NOMO-1 treated with DMSO at 0.1 percent for 48 hours (cell line): ENCODE measurements around the gene MRS2.

Source experiments
- DNase-seq: peaks from one replicate; lab custom pipeline; 2025; ENCODE audit not compliant: unreplicated experiment; lab: John Stamatoyannopoulos, UW

Gene MRS2

DNA sequence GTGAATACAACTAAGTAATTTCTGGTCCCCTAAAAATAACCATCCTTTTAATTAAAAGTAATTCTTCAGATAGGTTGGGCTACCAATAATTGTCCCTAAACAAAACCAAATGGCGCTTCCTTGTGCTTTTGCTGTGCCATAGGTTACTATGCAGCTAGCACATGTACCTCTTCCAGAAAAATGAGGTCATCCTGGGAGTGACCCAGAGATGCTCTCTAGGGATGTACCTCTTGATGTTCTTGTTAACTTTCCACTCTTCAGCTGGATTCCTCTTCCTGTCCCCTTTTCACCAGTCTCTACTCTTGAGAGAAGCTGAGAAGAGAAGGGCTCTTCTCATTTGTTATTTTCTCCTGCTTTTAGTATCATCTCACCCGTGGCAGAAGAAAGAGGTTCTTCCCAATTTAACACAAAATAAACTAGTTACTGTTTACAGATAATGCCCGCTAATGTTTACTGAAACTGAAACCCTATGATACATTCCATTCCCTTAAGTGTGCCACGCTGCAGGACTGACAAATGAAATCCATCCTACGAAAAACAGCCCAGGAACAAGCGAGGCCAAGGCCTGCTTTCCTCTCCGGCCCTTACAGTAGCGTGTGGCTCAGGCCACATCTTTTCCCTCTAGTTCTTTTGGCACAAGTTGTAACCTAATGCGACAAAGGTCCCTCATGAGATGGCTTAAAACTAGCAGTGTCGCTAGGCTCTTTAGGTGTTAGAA is 24.2 kb downstream of the MRS2 start:
- no peak for DNase-seq

DNA sequence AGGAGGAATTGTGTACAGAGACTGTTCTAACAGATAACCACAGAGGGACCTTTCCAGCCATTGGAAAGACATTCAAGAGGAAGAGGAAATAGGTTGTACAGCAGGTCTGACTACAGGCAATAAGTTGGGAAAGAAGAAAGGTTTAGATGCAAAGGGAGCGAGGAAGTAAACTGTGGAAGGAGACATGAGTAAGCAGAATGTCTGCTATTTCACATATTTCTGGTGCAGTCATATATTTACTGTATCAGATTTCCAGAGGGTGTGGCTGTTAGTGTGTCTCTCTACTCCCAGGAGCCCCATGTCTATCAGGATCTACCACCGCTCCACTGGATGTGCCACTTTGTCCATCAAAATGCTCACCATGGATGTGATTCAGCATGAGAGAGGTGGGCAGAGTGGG is 25.9 kb downstream of the MRS2 start:
- no peak for DNase-seq

GRCh38 chr6:24429146-24429545 is 26.4 kb downstream of the MRS2 start:
- no peak for DNase-seq

DNA sequence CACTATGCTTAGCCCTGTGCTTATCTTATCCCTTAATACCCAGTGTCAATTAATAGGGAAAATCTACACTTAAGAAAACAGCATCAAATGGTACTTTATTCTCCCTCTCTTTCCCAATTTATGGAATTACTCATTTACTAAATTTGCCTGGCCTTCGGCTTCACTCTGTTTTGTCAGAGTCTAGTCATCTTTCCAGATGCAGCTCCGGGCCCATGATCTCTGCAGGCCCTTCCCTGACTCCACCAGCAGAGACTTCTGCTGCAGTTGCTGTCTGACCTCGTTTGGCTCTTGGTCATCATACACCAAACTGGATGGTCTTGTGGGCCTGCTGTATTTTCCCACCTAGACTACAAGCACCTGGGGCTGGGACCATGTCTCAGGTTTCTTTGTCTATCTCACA is 27.4 kb downstream of the MRS2 start:
- DNase-seq: no peak

- peak; percentile 38 for DNase-seq
Observed at GRCh38 chr6:24431045-24431451, 28.3 kb downstream of the MRS2 start.

DNA sequence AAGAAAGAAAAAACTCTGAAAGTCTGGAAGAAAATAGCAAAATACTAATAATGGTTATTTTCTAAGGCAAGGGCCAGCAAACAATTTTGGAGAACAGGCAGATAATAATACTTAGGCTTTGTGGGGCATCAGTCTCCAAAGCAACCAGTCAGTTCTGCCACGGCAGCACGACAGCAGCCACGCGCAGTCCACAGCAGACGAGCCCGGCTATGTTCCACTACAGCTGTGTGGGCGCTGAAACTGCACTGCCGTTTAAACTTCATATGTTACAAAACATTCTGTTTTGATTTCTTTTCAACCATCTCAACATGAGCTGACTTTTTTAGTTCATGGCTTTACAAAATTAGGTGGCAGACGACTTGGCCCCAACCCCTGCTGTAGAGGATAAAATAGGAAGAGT is 29.9 kb downstream of the MRS2 start:
- DNase-seq: no peak

DNA sequence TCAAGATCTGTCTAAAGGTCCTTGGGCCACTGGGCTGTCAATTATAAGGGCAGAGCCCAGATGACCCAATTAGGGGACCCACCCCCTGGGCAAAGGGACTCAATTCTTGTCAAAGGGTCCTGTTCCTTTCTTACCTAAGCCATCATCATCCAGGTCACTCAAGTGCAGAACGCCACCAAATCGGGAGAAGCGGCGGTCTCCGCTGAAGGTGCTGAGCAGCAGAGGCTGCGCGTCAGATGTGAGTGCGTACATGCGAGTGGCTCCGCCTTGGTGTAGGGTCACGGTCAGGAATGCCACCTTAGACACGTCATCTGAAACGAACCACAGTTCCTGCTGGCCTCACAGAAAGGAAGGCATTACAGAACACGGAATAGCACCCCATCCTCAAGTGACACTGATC is 34.2 kb downstream of the MRS2 start:
- DNase-seq: no peak

DNA sequence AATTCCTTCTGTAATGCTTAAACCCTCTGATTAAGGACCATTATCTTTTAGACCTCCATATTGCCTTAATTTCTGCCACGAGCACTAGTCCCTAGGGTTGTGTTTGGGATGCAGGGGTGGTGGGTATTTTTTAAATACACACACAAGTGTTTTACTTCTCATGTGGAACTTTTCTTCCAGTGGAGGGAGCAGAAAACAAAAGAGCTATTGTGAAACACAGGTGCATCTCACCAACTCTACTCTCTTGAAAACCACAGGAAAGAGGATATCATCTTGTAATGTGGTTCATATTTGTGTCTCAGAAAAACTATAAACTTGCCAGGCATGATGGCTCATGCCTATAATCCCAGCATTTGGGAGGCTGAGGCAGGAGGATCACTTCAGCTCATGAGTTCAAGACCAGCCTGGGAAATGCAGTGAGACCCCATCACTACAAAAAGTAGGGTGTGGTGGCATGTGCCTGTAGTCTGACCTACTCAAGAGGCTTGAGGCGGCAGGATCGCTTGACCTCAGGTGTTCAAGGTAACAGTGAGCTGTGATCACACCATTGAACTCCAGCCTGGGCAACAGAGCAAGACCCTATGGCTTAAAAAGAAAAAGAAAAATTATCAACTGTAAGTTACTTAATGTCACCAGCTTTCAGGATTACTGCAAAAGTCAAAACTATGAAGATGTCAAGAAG is 37.3 kb downstream of the MRS2 start:
- DNase-seq: no peak

DNA sequence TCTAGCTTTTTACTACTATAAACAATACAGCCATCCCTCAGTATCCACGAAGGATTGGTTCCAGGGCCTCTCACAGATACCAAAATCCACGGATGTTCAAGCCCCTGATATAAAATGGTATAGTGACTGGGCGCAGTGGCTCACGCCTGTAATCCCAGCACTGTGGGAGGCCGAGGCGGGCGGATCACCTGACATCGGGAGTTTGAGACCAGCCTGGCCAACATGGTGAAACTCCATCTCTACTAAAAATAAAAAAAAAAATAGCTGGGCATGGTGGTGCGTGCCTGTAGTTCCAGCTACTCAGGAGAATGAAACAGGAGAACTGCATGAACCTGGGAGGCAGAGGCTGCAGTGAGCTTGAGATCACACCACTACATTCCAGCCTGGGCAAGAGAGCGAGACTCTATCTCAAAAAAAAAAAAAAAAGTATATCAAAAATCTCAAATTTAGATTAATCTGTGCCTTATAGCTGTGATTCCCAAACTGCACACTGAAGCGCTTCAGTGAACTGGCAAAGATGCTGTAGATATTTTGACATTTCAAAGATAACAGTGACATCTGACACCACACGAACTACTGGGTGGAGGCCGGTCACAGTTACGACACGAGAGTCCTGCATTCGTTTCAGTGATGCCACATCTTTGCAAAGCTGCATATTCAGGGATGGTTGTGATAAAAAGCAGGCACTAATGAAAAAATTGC is 38.3 kb downstream of the MRS2 start:
- no peak for DNase-seq

GRCh38 chr6:24441599-24441904 is 38.8 kb downstream of the MRS2 start:
- no peak for DNase-seq

GRCh38 chr6:24444588-24444987 is 41.9 kb downstream of the MRS2 start:
- no peak for DNase-seq

- no peak for DNase-seq
Observed at GRCh38 chr6:24445704-24446103, 43.0 kb downstream of the MRS2 start.

DNA sequence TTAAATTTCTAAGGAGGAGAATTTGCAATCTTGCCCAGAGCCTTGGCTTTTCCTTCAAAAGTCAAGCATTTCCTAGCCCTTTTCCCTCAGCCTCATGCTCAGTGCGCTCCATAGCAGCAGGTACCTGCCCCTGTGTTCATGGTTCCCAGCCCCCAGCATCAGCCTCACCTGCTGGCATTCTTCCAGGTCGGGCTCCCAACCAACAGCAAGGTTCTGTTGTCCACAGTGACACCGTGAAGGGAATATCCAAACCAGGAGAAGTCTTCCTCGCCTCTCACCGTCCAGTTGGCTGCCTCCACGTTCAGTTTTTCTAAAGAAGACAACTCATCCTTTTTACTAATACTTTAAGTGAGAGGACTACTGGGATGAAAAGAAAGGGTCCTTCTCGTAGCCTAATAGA is 43.9 kb downstream of the MRS2 start:
- no peak for DNase-seq

DNA sequence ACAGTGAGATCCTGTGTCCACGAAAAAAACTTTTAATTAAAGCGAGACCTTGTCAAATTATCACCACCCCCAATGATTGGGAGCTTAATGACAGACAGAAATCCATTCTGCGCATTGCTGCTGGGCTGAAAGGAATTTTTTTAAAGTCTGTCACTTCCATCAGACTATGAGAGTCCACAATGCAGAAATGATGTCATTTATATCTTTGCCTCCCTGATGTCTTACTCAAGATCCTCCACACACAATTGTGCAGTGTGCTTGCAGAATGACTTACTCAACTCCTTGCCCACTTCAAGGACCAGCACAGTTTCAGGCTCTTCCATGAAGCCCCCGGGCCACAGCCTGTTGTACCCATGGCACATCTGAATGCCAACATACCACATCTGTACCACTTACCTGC is 45.7 kb downstream of the MRS2 start:
- DNase-seq: no peak

GRCh38 chr6:24448828-24449525 is 46.2 kb downstream of the MRS2 start:
- no peak for DNase-seq

DNA sequence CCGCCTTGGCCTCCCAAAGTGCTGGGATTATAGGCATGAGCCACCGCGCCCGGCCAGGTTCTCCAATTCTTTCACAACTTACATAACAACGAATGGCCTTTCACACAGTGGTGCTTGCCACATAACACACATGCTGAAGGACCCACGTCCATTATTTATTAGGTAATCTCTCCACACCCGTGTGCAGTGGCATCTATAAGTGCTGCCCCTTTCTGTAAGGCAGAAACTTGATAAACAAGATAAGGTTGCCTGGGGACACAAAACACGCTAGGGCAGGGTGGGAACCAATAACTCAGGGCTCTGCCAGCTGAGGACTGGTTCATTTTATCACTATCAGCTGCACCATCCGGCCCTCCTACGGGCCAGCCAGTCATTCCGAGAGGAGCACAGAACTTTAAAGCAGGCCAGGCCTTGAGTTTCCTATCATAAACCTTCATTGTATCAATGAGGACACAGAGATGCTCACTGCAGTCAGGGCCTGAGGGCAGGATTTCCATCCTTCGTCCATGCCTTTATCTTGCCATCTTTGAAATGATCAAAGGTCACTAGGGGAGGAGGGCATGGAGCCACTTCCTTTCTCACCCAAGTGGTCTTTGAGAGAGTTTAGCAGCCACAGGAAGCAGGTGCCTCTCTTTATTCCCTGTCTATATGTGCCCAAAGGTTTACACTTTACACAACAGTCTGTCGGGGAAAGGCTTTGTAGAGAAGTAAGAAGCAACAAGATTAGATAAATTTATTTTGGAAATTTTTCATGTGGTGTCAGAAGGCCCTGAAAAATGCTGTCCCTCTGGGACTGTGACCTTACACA is 49.0 kb downstream of the MRS2 start:
- no peak for DNase-seq

GRCh38 chr6:24453921-24454320 is 51.2 kb downstream of the MRS2 start:
- DNase-seq: no peak

- DNase-seq: no peak
Observed at GRCh38 chr6:24454452-24454851, 51.7 kb downstream of the MRS2 start.

- no peak for DNase-seq
Observed at GRCh38 chr6:24455061-24455460, 52.3 kb downstream of the MRS2 start.

GRCh38 chr6:24458134-24458533 is 55.4 kb downstream of the MRS2 start:
- no peak for DNase-seq

GRCh38 chr6:24458941-24459340 is 56.2 kb downstream of the MRS2 start:
- no peak for DNase-seq
